ENCODE measurements around the gene PPP3R1.

DNA sequence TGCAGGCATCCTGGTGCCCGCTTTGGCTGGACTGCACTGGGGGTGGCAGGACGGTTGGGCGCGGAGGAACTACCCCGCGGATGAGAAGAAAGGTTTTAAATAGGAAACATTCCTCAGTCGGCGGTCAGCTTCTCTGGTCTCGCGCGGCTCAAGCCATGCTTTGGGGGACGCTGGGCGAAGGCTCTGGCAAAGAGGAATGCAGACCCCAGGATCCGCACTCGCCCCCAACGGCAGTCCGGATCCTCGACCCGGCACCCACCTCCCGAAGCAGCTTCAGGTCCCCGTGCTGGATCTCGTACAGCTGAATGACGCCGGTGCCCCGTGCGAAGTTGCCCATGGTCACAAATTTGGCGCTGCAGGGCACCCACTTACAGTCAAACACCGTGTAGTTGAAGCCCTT is 95.3 kb downstream of the PPP3R1 start:
- TF ChIP-seq POLR2A (IDR thresholded peaks at IDR 0.05; ENCODE audit: low read depth, low read length), result no peak
- TF ChIP-seq TAF1 (IDR thresholded peaks at IDR 0.05; ENCODE audit: borderline replicate concordance, low read depth, low read length), result no peak
- TF ChIP-seq POLR2AphosphoS5 (IDR thresholded peaks at IDR 0.05; ENCODE audit: low read depth, low read length), result no peak

Measured in GM12892 (cell line).